ENCODE data around the gene CSN1S1. TPM values are rescaled to one million over a fixed set of nuclear protein-coding genes. Genes with fewer than 3 reads are reported as not detected.

Gene CSN1S1
- total and polyA plus RNA-seq, 4 donors = not detected

DNA sequence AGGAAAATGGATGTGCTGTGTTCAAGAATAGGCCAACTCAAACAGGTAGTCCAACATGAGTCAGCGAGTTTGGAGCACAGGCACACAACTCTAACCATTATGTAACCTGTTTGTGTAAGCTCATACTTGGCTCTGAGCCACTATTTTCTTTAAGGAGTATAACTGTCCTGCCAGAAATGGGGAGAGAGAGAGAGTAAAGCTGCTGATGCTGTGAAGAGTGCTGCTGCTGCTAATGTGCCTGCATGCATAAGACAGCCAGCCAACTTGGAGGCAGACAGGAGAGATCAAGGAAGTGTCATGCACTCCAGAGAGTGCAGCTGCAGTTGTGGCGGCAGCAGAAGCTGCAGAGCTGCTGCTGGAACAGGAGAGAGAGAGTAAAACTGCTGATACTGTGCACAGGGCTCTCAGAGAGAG, 53.2 kb downstream of the CSN1S1 start:
- no peak for DNase-seq (ENCODE audit: low spot score)
- Histone ChIP-seq H3K9ac (ENCODE audit: low read depth in 1 of 2, low read length in 2 of 2) (no peak overlapping the region), H3K9me3 (ENCODE audit: control insufficient read depth in 4 of 4, low read length in 3 of 4) (no peaks in the 10 kb centered on the region), H3K36me3 (ENCODE audit: control insufficient read depth in 4 of 4, insufficient read depth in 3 of 4, low read depth in 1 of 4, low read length in 3 of 4) (no peaks in the 10 kb centered on the region), H3K4me3 (ENCODE audit: low read depth in 1 of 3, low read length in 3 of 3) (no peak overlapping the region), H3K27ac (ENCODE audit: low read depth in 1 of 2, low read length in 2 of 2) (no peak overlapping the region), H3K27me3 (ENCODE audit: control insufficient read depth in 4 of 4, insufficient read depth in 4 of 4, low read length in 3 of 4) (no peaks in the 10 kb centered on the region), H3K4me1 (ENCODE audit: control insufficient read depth in 4 of 4, insufficient read depth in 4 of 4, low read length in 3 of 4) (peaks cover 0 to 2% (median 0%) of the 10 kb centered on the region in 4 donors)
- 37% methylated on average over 2 of the region's 2 CpGs for WGBS
- TF ChIP-seq GABPA (IDR thresholded peaks at IDR 0.05 in 1 of 2, conservative IDR thresholded peaks at IDR 0.05 in 1 of 2) (no peak), RXRA (IDR thresholded peaks at IDR 0.05) (peak in 1 of 2 donors; percentile 55), FOXA2 (IDR thresholded peaks at IDR 0.05) (peak; percentile 16), HNF4A (conservative IDR thresholded peaks at IDR 0.05) (peak in 1 of 2 donors; percentile 52), HNF4G (IDR thresholded peaks at IDR 0.05) (no peak), RAD21 (IDR thresholded peaks at IDR 0.05) (peak in 1 of 2 donors; percentile 16), YY1 (IDR thresholded peaks at IDR 0.05) (peak; percentile 72), TAF1 (conservative IDR thresholded peaks at IDR 0.05) (no peak), SP1 (IDR thresholded peaks at IDR 0.05) (no peak), NR2F2 (IDR thresholded peaks at IDR 0.05) (no peak), FOXA1 (IDR thresholded peaks at IDR 0.05) (no peak), EGR1 (IDR thresholded peaks at IDR 0.05; ENCODE audit: low read depth in 2 of 2) (no peak), JUND (IDR thresholded peaks at IDR 0.05) (peak; percentile 27 to 65)
- TF ChIP-seq, protein P1, sequence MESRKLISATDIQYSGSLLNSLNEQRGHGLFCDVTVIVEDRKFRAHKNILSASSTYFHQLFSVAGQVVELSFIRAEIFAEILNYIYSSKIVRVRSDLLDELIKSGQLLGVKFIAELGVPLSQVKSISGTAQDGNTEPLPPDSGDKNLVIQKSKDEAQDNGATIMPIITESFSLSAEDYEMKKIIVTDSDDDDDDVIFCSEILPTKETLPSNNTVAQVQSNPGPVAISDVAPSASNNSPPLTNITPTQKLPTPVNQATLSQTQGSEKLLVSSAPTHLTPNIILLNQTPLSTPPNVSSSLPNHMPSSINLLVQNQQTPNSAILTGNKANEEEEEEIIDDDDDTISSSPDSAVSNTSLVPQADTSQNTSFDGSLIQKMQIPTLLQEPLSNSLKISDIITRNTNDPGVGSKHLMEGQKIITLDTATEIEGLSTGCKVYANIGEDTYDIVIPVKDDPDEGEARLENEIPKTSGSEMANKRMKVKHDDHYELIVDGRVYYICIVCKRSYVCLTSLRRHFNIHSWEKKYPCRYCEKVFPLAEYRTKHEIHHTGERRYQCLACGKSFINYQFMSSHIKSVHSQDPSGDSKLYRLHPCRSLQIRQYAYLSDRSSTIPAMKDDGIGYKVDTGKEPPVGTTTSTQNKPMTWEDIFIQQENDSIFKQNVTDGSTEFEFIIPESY (IDR thresholded peaks at IDR 0.05) = peak; percentile 64
- TF ChIP-seq, protein P2, sequence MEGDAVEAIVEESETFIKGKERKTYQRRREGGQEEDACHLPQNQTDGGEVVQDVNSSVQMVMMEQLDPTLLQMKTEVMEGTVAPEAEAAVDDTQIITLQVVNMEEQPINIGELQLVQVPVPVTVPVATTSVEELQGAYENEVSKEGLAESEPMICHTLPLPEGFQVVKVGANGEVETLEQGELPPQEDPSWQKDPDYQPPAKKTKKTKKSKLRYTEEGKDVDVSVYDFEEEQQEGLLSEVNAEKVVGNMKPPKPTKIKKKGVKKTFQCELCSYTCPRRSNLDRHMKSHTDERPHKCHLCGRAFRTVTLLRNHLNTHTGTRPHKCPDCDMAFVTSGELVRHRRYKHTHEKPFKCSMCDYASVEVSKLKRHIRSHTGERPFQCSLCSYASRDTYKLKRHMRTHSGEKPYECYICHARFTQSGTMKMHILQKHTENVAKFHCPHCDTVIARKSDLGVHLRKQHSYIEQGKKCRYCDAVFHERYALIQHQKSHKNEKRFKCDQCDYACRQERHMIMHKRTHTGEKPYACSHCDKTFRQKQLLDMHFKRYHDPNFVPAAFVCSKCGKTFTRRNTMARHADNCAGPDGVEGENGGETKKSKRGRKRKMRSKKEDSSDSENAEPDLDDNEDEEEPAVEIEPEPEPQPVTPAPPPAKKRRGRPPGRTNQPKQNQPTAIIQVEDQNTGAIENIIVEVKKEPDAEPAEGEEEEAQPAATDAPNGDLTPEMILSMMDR (IDR thresholded peaks at IDR 0.05; ENCODE audit: low read depth, low read length, missing input control) = no peak
- TF ChIP-seq, protein P3, sequence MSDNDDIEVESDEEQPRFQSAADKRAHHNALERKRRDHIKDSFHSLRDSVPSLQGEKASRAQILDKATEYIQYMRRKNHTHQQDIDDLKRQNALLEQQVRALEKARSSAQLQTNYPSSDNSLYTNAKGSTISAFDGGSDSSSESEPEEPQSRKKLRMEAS (IDR thresholded peaks at IDR 0.05) = no peak
- TF ChIP-seq, protein P4, sequence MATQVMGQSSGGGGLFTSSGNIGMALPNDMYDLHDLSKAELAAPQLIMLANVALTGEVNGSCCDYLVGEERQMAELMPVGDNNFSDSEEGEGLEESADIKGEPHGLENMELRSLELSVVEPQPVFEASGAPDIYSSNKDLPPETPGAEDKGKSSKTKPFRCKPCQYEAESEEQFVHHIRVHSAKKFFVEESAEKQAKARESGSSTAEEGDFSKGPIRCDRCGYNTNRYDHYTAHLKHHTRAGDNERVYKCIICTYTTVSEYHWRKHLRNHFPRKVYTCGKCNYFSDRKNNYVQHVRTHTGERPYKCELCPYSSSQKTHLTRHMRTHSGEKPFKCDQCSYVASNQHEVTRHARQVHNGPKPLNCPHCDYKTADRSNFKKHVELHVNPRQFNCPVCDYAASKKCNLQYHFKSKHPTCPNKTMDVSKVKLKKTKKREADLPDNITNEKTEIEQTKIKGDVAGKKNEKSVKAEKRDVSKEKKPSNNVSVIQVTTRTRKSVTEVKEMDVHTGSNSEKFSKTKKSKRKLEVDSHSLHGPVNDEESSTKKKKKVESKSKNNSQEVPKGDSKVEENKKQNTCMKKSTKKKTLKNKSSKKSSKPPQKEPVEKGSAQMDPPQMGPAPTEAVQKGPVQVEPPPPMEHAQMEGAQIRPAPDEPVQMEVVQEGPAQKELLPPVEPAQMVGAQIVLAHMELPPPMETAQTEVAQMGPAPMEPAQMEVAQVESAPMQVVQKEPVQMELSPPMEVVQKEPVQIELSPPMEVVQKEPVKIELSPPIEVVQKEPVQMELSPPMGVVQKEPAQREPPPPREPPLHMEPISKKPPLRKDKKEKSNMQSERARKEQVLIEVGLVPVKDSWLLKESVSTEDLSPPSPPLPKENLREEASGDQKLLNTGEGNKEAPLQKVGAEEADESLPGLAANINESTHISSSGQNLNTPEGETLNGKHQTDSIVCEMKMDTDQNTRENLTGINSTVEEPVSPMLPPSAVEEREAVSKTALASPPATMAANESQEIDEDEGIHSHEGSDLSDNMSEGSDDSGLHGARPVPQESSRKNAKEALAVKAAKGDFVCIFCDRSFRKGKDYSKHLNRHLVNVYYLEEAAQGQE (IDR thresholded peaks at IDR 0.05) = peak; percentile 51
- TF ChIP-seq, protein P5, sequence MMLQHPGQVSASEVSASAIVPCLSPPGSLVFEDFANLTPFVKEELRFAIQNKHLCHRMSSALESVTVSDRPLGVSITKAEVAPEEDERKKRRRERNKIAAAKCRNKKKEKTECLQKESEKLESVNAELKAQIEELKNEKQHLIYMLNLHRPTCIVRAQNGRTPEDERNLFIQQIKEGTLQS (IDR thresholded peaks at IDR 0.05) = no peak
